HepG2 (cell line): Measurements from ENCODE around the gene TPGS1. TPM values are rescaled to one million over a fixed set of nuclear protein-coding genes. Genes with fewer than 3 reads are reported as not detected.
A peak's percentile ranks its signal among the peaks of the same experiment; 100 is the strongest.

ENCODE experiments used
- AKNA ChIP-seq: sonication (generic); formaldehyde crosslinking; IDR thresholded peaks from 2 replicates; pipeline ENCODE4 v1.4.0; 2020; ENCODE audit warnings: missing genetic modification reagents, borderline replicate concordance
- CHD4 ChIP-seq: fragments of 200-600 bp; sonication (generic); IDR thresholded peaks from 2 replicates; pipeline ENCODE4 v1.7.0; 2017; ENCODE audit warnings: mild to moderate bottlenecking, low read length, borderline replicate concordance
- ESRRA ChIP-seq: sonication (generic); formaldehyde crosslinking; IDR thresholded peaks from 2 replicates; pipeline ENCODE4 v1.5.1; 2020; ENCODE audit warnings: mild to moderate bottlenecking, low read depth, missing genetic modification reagents
- FOXP1 ChIP-seq, 2 experiments: fragments of 450-650 bp in 1 of 2; IDR thresholded peaks; 2 replicates each; pipeline ENCODE4 v1.6.1; 2017 to 2018; ENCODE audit warnings: antibody characterized with exemption in 1 of 2
- GZF1 ChIP-seq: sonication (generic); formaldehyde crosslinking; IDR thresholded peaks from 2 replicates; pipeline ENCODE4 v1.5.1; 2020; ENCODE audit warnings: mild to moderate bottlenecking, missing genetic modification reagents
- HNRNPH1 ChIP-seq: fragments of 200-400 bp; formaldehyde crosslinking; optimal IDR thresholded peaks from 2 replicates; pipeline ENCODE3; 2017; ENCODE audit warnings: mild to moderate bottlenecking, low read depth, low read length
- HNRNPLL ChIP-seq: fragments of 200-400 bp; formaldehyde crosslinking; IDR thresholded peaks from 2 replicates; pipeline ENCODE4 v1.6.1; 2017; ENCODE audit warnings: mild to moderate bottlenecking, low read depth, low read length; ENCODE audit not compliant: poor library complexity, severe bottlenecking
- IRX3 ChIP-seq: sonication (generic); formaldehyde crosslinking; IDR thresholded peaks from 2 replicates; pipeline ENCODE4 v1.8.1; 2023; ENCODE audit warnings: mild to moderate bottlenecking, low read depth, missing genetic modification reagents, borderline replicate concordance
- TEAD3 ChIP-seq: optimal IDR thresholded peaks from 2 replicates; pipeline ENCODE3; 2016; ENCODE audit warnings: borderline replicate concordance
- ZFP36L1 ChIP-seq: sonication (generic); formaldehyde crosslinking; IDR thresholded peaks from 2 replicates; pipeline ENCODE4 v1.8.0; 2022; ENCODE audit warnings: mild to moderate bottlenecking, missing genetic modification reagents, moderate library complexity
- ZKSCAN1 ChIP-seq: fragments of 150-350 bp; IDR thresholded peaks from 2 replicates; pipeline ENCODE4 v1.6.1; 2014; ENCODE audit warnings: low read length
- ZNF138 ChIP-seq: sonication (generic); formaldehyde crosslinking; IDR thresholded peaks from 2 replicates; pipeline ENCODE4 v1.5.0; 2020; ENCODE audit warnings: mild to moderate bottlenecking, low read depth, missing genetic modification reagents
- ZNF205 ChIP-seq: IDR thresholded peaks from 2 replicates; pipeline ENCODE4 v1.6.1; 2018; ENCODE audit warnings: missing biosample characterization, missing genetic modification reagents
- ZNF234 ChIP-seq: sonication (generic); formaldehyde crosslinking; conservative IDR thresholded peaks from 2 replicates; pipeline ENCODE4 v1.5.1; 2020; ENCODE audit warnings: mild to moderate bottlenecking, missing genetic modification reagents
- ZNF30 ChIP-seq: sonication (generic); formaldehyde crosslinking; IDR thresholded peaks from 2 replicates; pipeline ENCODE4 v1.5.0; 2020; ENCODE audit warnings: mild to moderate bottlenecking, missing genetic modification reagents
- ZNF564 ChIP-seq: sonication (generic); formaldehyde crosslinking; IDR thresholded peaks from 2 replicates; pipeline ENCODE4 v1.8.1; 2023; ENCODE audit warnings: mild to moderate bottlenecking, missing genetic modification reagents
- ZNF569 ChIP-seq: sonication (generic); formaldehyde crosslinking; IDR thresholded peaks from 2 replicates; pipeline ENCODE4 v1.5.0; 2020; ENCODE audit warnings: mild to moderate bottlenecking, missing genetic modification reagents, moderate library complexity, borderline replicate concordance
- ZNF776 ChIP-seq: sonication (generic); formaldehyde crosslinking; IDR thresholded peaks from 2 replicates; pipeline ENCODE4 v1.4.0; 2020; ENCODE audit warnings: mild to moderate bottlenecking, missing genetic modification reagents
- polyA plus RNA-seq, 8 experiments: library from polyadenylated mRNA; depleted of rRNA in 3 of 8; stranded (reverse) in 7 of 8; unstranded in 1 of 8; fragments of >200 nt; fragmentation: Illumina TruSeq in 4 of 8; extraction: Trizol in 4 of 8; gene quantifications; 2 replicates each; pipeline versions ENCODE4 v1.2.1 to v1.2.3, GENCODE V29; 2011 to 2016; ENCODE audit warnings: low read depth in 4 of 8, missing spikeins in 1 of 8, mixed read lengths in 1 of 8; ENCODE audit not compliant: insufficient read depth in 1 of 8
- total RNA-seq, 5 experiments: library from RNA; depleted of rRNA; stranded (reverse); fragments of >200 nt; fragmentation: Illumina TruSeq; extraction: Trizol; gene quantifications; 2 replicates each; pipeline ENCODE4 v1.2.3, GENCODE V29; 2016; ENCODE audit warnings: low read depth in 1 of 5
- TF ChIP-seq, protein P1 (sequence below): sonication (generic); formaldehyde crosslinking; IDR thresholded peaks from 2 replicates; pipeline ENCODE4 v1.8.0; 2022; ENCODE audit warnings: missing genetic modification reagents, low read depth, mild to moderate bottlenecking, borderline replicate concordance
- TF ChIP-seq, protein P2 (sequence below): sonication (generic); formaldehyde crosslinking; IDR thresholded peaks from 2 replicates; pipeline ENCODE4 v1.4.0; 2020; ENCODE audit warnings: missing genetic modification reagents
- TF ChIP-seq, protein P3 (sequence below): sonication (generic); formaldehyde crosslinking; IDR thresholded peaks from 2 replicates; pipeline ENCODE4 v1.4.0; 2020; ENCODE audit warnings: missing genetic modification reagents

TPGS1 gene
- total and polyA plus RNA-seq, 2 of the 13 experiments (the other 11 are each of a cell fraction or from before 2014, with no cell fraction given), result 1.1 to 6.2 TPM

DNA sequence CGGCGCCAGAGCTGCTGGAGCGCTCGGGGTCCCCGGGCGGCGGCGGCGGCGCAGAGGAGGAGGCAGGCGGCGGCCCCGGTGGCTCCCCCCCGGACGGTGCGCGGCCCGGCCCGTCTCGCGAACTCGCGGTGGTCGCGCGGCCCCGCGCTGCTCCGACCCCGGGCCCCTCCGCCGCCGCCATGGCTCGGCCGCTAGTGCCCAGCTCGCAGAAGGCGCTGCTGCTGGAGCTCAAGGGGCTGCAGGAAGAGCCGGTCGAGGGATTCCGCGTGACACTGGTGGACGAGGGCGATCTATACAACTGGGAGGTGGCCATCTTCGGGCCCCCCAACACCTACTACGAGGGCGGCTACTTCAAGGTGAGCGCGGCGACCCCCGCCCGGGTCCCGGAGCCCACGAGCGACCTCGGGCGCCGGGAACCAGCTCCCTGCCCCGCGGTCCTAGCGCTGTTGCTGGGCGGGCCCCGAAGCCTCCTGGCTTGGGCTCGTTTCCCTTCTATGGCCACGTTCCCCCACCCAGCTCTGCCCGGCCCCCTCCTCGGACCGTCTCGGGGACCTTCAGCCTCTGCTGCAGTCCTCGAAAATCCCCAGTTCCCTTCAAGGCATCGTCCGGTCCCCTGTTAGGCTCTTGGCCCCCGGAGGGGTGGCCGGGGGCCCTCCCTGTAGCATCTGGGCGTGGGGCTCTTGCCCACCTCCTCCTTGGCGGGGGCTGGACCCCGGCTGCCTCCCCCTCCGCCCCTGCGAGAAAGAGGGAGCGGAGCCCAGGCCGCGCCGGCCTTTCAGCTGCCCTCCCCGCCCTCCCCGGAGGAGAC, 24.7 kb downstream of the TPGS1 start, which contains the start of gene CDC34 (continued):
- no peak for TF ChIP-seq AKNA
- no peak for TF ChIP-seq ZNF564
- TF ChIP-seq HNRNPH1, result no peak
- no peak for TF ChIP-seq ESRRA (CRISPR knock-in tag)
- TF ChIP-seq ZNF234, result no peak
- no peak for TF ChIP-seq FOXP1 (IDR thresholded peaks at IDR 0.05)
- no peak for TF ChIP-seq FOXP1 (CRISPR knock-in tag; IDR thresholded peaks at IDR 0.05)
- TF ChIP-seq ZFP36L1 (CRISPR knock-in tag), result no peak
- no peak for TF ChIP-seq ZKSCAN1
- TF ChIP-seq GZF1, result no peak
- no peak for TF ChIP-seq ZNF138
- TF ChIP-seq, protein P1, sequence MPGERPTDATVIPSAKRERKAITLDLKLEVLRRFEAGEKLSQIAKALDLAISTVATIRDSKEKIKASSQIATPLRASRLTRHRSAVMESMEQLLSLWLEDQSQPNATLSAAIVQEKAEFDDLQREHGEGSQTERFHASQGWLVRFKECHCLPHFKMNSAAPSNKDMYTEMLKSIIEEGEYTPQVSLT, result no peak
- TF ChIP-seq, protein P2, sequence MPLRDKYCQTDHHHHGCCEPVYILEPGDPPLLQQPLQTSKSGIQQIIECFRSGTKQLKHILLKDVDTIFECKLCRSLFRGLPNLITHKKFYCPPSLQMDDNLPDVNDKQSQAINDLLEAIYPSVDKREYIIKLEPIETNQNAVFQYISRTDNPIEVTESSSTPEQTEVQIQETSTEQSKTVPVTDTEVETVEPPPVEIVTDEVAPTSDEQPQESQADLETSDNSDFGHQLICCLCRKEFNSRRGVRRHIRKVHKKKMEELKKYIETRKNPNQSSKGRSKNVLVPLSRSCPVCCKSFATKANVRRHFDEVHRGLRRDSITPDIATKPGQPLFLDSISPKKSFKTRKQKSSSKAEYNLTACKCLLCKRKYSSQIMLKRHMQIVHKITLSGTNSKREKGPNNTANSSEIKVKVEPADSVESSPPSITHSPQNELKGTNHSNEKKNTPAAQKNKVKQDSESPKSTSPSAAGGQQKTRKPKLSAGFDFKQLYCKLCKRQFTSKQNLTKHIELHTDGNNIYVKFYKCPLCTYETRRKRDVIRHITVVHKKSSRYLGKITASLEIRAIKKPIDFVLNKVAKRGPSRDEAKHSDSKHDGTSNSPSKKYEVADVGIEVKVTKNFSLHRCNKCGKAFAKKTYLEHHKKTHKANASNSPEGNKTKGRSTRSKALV (CRISPR knock-in tag), result no peak
- TF ChIP-seq TEAD3 (CRISPR knock-in tag), result no peak
- no peak for TF ChIP-seq HNRNPLL
- TF ChIP-seq ZNF205 (CRISPR knock-in tag), result no peak
- TF ChIP-seq ZNF30 (CRISPR knock-in tag), result no peak
- 0 out of 2 replicates have a peak, but pooled peaks have one; percentile 36 for TF ChIP-seq ZNF776
- TF ChIP-seq, protein P3, sequence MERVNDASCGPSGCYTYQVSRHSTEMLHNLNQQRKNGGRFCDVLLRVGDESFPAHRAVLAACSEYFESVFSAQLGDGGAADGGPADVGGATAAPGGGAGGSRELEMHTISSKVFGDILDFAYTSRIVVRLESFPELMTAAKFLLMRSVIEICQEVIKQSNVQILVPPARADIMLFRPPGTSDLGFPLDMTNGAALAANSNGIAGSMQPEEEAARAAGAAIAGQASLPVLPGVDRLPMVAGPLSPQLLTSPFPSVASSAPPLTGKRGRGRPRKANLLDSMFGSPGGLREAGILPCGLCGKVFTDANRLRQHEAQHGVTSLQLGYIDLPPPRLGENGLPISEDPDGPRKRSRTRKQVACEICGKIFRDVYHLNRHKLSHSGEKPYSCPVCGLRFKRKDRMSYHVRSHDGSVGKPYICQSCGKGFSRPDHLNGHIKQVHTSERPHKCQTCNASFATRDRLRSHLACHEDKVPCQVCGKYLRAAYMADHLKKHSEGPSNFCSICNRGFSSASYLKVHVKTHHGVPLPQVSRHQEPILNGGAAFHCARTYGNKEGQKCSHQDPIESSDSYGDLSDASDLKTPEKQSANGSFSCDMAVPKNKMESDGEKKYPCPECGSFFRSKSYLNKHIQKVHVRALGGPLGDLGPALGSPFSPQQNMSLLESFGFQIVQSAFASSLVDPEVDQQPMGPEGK (CRISPR knock-in tag), result peak; percentile 29; the same call in 1 of the 2 replicates
- no peak for TF ChIP-seq CHD4
- no peak for TF ChIP-seq IRX3 (CRISPR knock-in tag)
- no peak for TF ChIP-seq ZNF569 (CRISPR knock-in tag)
